ENCODE data around the gene FOXP1. TPM values are rescaled to one million over a fixed set of nuclear protein-coding genes. Genes with fewer than 3 reads are reported as not detected.

The FOXP1 gene
- total RNA-seq, 4 donors from 2014 or later: 49.8 to 157 (median 71.9) TPM

DNA sequence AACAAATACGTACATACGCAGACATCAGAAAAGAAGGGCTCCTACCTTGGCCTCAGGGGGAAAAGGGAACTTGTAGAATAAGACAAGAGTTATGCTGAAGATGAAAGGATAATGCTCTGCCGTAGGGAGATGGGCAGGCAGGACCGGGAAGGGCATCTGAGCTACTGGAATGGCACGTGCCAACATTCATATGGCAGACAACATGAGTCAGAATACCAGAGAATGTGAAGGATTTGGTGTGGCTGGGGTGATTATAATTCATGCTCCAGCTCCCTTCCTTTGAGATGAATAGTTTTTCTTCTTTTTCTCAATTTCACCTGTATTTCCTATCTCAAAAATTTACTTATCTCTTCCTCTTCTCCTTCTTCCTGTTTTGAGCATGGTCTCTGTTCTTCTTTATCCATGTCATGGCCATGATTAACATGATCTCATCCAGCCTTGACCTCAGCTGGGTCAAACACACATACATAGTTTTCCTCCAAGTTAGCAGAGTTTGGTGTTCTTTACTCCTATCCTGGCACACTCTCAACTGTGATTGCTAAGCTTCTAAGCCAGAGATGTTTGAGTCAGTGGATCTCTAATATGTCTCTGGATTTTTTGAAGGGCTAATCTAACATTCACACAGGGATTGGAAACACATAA lies 507.0 kb downstream of the FOXP1 start:
- H3K27me3 ChIP-seq: no peaks in the 10 kb centered on the region
- no peak overlapping the region for H3K4me3 ChIP-seq
- no peaks in the 10 kb centered on the region for H3K4me1 ChIP-seq
- H3K9me3 ChIP-seq: no peaks in the 10 kb centered on the region
- no peak for DNase-seq (ENCODE audit: low spot score in 2 of 2)
- 87% methylated on average over 5 of the region's 5 CpGs for WGBS
- no peaks in the 10 kb centered on the region for H3K36me3 ChIP-seq
- H3K27ac ChIP-seq: no peak overlapping the region
- TF ChIP-seq EP300 (IDR thresholded peaks at IDR 0.05) (no peak), POLR2A (IDR thresholded peaks at IDR 0.05) (no peak), POLR2AphosphoS5 (IDR thresholded peaks at IDR 0.05) (no peak)
- TF ChIP-seq, protein P1, sequence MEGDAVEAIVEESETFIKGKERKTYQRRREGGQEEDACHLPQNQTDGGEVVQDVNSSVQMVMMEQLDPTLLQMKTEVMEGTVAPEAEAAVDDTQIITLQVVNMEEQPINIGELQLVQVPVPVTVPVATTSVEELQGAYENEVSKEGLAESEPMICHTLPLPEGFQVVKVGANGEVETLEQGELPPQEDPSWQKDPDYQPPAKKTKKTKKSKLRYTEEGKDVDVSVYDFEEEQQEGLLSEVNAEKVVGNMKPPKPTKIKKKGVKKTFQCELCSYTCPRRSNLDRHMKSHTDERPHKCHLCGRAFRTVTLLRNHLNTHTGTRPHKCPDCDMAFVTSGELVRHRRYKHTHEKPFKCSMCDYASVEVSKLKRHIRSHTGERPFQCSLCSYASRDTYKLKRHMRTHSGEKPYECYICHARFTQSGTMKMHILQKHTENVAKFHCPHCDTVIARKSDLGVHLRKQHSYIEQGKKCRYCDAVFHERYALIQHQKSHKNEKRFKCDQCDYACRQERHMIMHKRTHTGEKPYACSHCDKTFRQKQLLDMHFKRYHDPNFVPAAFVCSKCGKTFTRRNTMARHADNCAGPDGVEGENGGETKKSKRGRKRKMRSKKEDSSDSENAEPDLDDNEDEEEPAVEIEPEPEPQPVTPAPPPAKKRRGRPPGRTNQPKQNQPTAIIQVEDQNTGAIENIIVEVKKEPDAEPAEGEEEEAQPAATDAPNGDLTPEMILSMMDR (IDR thresholded peaks at IDR 0.05): no peak

DNA sequence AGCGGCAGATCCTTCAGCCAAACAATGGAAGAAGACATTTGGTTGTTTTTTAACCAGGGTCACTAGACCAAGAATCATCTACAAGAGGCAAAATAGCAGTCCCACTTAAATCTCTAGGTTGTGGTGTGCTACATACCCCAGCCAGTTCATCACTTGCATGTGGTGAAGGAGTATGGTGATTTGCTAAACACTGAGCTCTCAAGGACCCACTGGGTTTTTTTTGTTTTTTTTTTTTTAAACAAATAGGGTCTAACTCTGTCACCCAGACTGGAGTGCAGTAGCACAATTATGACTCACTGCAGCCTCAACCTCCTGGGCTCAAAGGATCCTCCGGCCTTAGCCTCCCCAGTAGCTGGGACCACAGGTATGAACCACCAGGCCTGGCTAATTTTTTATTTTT lies 508.0 kb downstream of the FOXP1 start:
- H3K4me1 ChIP-seq: no peaks in the 10 kb centered on the region
- 94% methylated on average over 2 of the region's 2 CpGs for WGBS

DNA sequence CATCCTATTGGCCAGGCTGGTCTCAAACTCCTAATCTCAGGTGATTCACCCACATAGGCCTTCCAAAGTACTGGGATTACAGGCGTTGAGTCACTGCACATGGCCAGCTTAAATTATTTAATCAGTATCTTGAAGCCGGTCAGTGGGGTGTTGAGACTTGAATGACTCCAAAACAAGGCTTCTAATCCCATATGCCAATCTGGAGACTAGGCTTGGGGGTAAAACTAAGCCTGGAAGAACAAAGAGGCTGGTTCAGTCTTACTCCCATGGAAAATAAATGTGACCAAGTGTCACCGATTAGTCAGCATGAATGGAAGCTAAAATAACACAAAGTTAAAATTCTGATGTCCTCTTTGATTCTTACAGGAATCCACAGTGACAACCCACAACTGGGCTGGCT lies 509.1 kb downstream of the FOXP1 start:
- peaks cover 10% of the 10 kb centered on the region for H3K4me1 ChIP-seq
- H3K9me3 ChIP-seq: no peaks in the 10 kb centered on the region
- no peak overlapping the region for H3K4me3 ChIP-seq
- H3K27ac ChIP-seq: no peak overlapping the region
- no peaks in the 10 kb centered on the region for H3K36me3 ChIP-seq
- DNase-seq (ENCODE audit: low spot score in 2 of 2): no peak
- no peaks in the 10 kb centered on the region for H3K27me3 ChIP-seq
- WGBS: 87% methylated on average over 3 of the region's 3 CpGs
- TF ChIP-seq POLR2A (IDR thresholded peaks at IDR 0.05): no peak

More for the DNA sequence above, 508.0 kb downstream of the FOXP1 start:
- no peaks in the 10 kb centered on the region for H3K27me3 ChIP-seq
- no peak overlapping the region for H3K27ac ChIP-seq
- no peaks in the 10 kb centered on the region for H3K36me3 ChIP-seq
- TF ChIP-seq, protein P1 (IDR thresholded peaks at IDR 0.05): no peak
- no peak for TF ChIP-seq POLR2AphosphoS5 (IDR thresholded peaks at IDR 0.05)
- TF ChIP-seq POLR2A (IDR thresholded peaks at IDR 0.05): no peak
- no peak for TF ChIP-seq EP300 (IDR thresholded peaks at IDR 0.05)
- H3K9me3 ChIP-seq: no peaks in the 10 kb centered on the region
- no peak overlapping the region for H3K4me3 ChIP-seq
- no peak for DNase-seq (ENCODE audit: low spot score in 2 of 2)

DNA sequence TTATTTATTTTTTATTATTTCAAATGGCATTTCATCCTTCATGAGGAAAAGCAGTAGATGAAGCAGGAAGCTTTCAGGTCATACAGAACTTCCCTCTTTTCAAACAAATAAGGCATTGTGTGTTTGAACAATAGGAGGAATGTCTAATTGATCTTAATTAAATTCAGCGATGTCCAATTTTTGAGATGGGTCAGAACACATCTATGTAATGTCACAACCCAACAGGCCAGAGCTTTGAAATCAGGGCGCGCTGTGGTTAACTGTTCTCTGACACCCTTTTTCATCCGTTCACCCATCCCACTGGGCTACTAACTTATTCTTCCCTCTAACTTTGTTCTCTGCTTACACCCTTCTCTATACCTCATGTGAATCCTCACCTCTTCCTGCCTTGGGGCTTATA lies 510.5 kb downstream of the FOXP1 start:
- H3K36me3 ChIP-seq: no peaks in the 10 kb centered on the region
- 73% methylated on average over 4 of the region's 4 CpGs for WGBS
- DNase-seq (ENCODE audit: low spot score in 2 of 2): no peak
- H3K4me3 ChIP-seq: no peak overlapping the region
- no peaks in the 10 kb centered on the region for H3K9me3 ChIP-seq
- H3K27me3 ChIP-seq: no peaks in the 10 kb centered on the region
- peaks cover 23% of the 10 kb centered on the region for H3K4me1 ChIP-seq
- no peak overlapping the region for H3K27ac ChIP-seq
- TF ChIP-seq POLR2AphosphoS5 (IDR thresholded peaks at IDR 0.05) (no peak), EP300 (IDR thresholded peaks at IDR 0.05) (no peak), POLR2A (IDR thresholded peaks at IDR 0.05) (no peak)
- TF ChIP-seq, protein P1 (IDR thresholded peaks at IDR 0.05): no peak

DNA sequence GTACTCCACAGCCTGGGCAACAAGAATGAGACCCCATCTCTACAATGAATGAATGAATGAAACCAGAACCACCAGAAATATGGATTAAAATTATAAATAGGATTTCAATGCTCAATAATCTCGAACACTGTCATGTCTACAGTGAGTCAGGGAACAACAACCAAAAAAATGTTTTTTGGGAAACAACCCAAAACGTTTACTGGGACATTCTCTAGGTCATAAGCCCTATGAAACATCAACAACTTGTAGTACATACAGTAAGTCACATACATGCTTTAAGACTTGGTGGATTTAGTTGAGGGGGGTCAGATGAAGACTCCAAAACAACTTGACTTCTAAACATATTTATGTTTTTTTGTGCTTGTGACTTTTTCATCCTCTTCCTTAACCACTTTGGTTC lies 511.2 kb downstream of the FOXP1 start:
- H3K4me3 ChIP-seq: no peak overlapping the region
- no peaks in the 10 kb centered on the region for H3K27me3 ChIP-seq
- no peak for TF ChIP-seq EP300 (IDR thresholded peaks at IDR 0.05)
- TF ChIP-seq POLR2A (IDR thresholded peaks at IDR 0.05): no peak
- TF ChIP-seq, protein P1 (IDR thresholded peaks at IDR 0.05): no peak
- TF ChIP-seq POLR2AphosphoS5 (IDR thresholded peaks at IDR 0.05): no peak
- no peaks in the 10 kb centered on the region for H3K36me3 ChIP-seq
- no peak for DNase-seq (ENCODE audit: low spot score in 2 of 2)
- peaks cover 27% of the 10 kb centered on the region for H3K4me1 ChIP-seq
- H3K27ac ChIP-seq: no peak overlapping the region
- no peaks in the 10 kb centered on the region for H3K9me3 ChIP-seq
- 63% methylated on average over 2 of the region's 2 CpGs for WGBS
